NCI-H2081 (cell line): ENCODE results near the gene RYR3.
"Not testable (repeated sequence)": the region's sequence is repeated elsewhere in the genome, so short reads cannot be mapped to it uniquely, and the experiment has no call there.

Experiments
- DNase-seq, 2 experiments: peaks; one replicate each; lab custom pipeline; 2025; lab: John Stamatoyannopoulos, UW

The RYR3 gene

DNA sequence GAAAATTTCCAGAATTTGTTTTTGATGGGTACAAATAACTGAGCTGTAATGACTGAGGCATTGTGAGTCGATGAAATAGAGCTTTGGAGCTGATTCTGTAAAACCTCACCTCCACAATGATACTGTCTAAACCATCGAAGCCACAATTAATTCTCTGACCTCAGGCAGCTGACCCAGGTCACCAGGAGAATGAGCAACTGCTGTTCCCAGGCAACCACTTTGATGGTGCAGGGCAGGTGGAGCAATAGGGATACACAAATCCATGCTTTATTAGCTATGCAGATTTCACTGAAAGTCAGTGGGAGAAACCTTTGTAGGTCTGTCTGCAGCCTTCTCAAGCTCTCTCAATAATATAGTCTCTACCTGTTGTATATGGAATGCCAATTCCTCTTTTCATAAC lies 204.4 kb downstream of the RYR3 start:
- DNase-seq, result no peak

DNA sequence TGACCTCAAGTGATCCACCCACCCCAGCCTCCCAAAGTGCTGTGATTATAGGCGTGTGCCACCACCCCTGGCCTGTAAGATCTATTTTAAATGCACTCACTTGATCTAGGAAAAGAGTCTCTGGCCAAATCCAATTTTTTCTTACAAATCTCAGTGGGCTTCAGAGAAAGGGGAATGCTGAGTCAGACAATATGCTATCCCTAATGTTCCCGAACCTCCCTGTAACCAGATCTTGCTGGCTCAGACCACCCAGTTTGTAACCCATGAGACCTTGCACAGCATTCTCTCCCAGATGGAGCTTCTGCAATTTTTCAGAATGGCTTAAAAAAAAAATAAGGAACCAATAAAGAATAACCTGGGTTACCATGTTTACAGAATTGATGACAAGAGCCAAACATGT lies 205.8 kb downstream of the RYR3 start:
- no peak for DNase-seq

DNA sequence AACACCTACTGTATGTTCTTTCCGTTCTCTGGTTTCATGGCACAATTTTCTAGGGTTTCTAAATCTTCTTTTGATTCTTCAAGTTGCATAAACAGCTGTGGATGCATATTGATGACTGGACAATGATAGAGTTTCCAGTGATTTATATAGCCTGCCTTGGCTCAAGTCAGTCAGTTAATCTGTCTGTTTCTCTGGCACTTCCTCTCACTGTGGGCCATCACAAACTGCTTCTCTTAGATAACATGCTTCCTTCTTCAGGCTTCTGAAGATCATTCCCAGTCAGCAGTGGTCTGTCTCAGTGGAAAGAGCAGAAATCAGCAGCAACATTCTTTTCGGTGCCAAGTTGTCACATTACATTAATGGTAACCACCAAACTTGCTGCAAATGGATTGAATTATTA lies 207.2 kb downstream of the RYR3 start:
- DNase-seq, result no peak

DNA sequence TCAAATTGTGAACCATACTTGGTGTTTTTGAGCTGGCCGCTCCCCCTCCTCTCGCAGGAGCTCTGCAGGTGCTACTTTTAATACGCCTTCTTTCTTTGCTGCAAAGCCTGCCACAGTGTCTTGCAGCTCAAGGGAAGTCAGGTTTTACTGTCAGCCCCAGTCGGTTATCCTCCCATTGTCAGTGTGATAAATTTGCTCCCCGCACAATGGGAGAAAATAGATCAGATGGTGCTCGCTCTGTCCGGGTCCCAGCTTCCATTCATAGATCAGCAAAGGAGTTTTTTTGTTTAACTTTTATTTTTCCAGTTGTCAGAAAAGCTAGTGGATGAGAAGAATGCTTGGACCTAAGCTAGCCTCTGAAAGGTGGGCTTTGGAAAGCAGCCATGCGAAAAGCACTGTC lies 207.7 kb downstream of the RYR3 start:
- no peak for DNase-seq

DNA sequence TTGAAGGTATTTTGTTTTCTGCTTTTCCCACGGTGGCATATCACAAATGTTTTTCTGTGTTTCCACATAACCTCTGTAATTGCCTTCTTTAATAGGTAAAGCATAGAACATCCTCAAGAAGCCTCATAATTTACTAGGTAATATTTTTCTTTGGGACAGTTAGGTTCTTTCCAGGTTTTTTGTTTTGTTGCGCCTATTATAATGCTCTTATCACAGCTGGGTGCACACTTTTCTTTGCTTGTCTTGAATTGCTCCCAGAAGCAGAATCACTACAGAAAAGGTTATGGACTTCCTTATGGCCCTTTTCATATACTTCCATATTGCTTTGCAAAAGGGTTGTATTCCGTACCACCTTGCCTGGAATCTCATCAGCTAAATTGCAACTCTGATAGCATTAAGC lies 213.5 kb downstream of the RYR3 start:
- DNase-seq, result no peak

DNA sequence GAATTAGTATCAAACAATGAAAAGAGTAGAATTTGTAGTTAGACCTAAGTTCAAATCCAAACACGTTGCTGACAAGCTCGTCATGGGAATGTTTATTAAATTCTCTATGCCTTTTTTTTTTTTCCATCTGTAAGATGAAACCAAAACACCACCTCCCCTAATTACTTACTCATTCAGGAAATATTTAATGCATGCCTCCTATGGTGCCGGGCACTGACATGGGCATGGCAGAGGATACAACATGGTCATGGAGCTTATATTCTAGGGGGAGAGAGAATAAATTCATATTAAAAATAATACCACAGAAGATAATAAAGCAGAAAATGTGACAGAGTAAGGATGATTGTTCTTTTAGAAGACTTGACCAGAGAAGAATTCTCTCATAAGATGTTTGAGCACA lies 215.8 kb downstream of the RYR3 start:
- DNase-seq, result no peak

DNA sequence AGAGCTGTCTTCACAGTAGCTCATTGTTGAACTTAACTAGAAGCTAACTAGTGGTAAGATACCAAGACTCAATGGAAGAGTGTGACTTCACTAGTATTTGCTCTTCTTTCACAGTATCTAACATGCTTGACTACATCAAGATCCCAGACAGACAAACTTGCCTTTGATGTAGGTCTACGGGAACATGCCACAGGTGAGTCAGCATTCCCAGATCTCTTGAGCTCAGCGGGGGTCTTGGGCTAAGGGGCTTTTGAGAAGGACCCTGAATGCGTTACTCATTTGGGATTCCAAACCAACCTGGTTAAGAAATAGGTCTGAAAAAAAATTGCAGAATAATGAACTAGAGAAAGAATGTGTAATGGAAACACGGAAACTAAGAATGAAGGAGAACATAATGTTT lies 222.4 kb downstream of the RYR3 start:
- no peak for DNase-seq

DNA sequence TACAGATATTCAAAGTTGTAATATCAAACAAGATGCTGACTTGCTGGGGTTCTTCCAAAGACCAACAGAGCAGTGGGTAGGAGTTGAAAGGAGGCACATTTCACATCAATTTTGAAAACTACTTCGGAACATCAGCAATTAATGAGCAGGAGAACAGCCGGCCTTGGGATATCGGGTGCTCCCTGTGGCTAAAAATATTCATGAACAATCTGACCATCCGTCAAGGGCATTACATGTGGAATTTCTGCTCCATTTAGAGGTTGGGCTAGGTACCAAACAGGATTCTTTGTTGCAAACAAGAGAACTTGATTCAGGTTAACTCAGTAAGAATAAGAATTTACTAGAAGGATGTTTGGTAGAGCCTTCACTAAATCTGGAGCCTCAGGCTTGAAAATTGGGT lies 223.9 kb downstream of the RYR3 start:
- DNase-seq, result no peak

DNA sequence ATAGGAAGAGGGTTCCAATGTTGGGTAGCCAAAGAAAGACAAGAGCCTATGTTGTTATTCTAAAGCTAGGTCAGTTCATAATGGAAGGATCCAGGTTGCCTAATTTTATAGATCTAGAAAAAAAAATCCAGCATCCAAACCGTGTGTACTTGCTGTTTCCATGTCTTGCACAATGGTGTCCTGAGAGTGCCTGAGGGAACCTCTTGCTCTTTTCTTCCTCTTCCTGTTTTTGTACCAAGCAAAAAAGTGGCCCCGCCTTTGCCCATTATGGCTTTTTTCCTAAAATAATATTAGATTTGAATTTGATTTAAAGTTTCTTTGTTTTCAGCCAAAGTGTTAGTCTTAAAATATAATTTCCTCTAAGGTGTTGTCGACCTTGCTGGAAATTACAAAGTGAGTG lies 224.4 kb downstream of the RYR3 start:
- no peak for DNase-seq

DNA sequence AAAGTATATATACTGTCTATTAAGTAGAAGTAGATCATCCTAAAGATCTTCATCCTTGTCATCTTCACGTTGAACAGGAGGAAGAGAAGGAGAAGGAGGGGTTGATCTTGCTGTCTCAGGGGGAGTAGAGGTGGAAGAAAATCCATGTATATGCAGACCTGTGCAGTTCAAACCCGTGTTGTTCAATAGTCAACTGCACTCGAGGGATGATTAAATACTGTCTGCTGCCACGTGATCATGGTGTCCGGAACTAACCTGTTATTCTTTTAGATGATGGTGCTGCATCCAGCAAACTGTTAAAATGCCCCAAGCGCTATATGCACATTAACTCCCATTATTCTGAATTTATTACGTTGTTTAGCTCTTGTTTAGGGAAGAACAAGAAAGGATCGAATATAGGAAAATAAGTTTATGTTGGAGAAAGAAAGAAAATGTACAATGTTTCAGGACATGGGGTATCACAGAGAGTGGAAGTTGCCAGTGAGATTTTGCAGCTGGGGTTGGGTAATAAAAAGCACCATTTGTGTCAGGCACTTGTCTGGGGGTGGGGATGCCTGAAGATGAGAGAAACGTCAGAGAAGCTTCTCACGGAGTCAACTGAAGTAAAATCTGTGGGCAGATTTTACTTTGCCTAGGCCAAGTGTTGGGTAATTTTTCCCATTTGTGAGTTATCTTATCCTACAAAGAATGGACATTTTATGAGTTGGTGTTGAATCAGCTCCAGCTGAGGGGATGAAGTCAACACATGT lies 229.2 kb downstream of the RYR3 start:
- DNase-seq, result no peak

DNA sequence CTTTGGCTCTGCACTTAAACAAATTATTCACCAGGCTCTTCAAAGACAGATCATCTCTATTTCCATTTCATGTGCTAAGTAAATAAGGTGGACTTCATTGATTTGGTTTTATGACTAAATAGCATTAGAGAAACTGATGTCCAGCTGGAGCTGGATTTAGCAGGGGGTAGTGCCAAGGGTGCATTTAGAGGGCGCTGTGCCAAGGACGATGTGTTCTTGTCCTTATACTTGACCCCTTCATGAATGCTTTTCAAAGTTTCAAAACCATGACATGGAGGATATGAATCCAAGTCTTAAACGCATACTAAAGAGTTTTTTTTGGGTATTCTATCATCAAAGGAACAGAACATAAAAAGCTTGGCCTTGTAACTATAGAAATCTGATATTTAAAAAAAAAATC lies 233.2 kb downstream of the RYR3 start:
- no peak for DNase-seq

DNA sequence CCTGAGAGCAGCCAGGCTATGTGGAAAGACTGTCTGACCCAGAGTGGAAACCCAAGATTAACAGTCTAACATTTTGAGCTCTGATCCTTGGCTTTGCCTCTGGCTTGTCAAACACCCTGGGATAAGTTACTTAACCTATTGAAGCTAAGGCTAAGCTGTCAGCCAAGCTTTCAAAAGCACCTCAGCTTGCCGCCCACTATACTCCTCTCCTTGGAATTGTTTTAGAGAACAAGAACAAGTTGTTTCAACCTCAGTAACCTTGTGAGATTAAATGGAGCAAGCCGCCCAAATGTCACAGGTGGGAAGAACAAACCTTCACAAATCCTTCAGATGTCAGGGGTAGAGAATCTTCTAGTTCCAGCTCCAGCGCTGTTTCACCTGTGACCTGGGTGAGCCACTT lies 235.1 kb downstream of the RYR3 start:
- no peak for DNase-seq

DNA sequence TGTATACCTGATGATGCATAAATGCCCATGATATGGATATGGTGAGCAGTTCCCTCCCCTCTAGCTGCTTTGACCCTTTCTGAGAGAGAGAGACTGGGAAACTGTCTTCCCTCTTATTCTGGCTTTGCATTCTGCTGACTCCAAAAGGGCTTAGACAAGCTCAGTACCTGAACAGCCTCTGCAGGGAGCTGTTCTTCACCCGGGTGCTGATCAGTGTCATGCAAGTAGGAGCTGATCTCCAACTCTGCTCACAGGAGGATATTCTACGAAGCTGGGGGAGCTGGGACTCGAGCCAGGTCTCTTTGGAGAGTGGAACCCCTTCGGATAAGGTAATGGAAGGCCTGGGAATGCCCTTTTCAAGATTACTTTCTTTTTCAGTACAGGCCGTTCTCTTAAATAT lies 237.1 kb downstream of the RYR3 start:
- no peak for DNase-seq

DNA sequence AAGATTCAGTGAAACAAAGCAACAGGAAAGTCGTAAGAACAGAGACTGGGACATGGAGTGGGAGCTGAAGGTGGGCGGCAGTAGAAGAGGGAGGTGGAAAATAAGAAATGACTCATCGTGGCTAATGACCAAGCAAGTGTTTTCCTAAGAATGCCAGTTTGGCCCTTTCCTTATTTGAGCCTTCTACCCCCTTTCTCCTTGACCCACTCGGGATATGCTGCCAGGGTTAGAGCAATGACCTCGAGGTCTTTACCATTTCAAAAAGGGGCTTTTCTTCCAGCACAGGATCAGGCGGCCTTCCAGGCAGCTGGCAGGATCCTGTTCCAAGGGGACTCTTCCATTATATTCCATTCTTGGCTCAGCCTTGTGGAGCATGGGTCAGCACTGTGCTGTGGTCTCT lies 241.1 kb downstream of the RYR3 start:
- DNase-seq, result no peak

DNA sequence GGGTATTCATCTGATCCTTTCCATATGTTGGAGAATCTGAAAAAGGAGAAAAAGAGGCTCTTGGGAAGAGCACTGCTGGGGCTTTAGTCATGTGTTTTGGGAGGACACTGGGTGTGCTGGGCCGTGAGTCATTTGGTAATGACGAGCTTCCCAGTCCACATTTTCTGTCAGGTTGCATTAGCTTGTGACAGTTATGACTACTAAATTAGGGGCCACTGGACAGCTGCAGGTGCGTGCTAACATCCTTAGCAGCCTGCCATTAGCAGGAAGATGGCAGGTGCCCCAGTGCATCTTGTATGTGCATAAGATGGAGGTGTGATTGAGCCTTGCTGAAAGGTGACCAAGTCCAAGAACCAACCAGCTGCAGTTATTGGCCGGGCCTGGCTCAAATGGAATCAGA lies 242.4 kb downstream of the RYR3 start:
- no peak for DNase-seq

DNA sequence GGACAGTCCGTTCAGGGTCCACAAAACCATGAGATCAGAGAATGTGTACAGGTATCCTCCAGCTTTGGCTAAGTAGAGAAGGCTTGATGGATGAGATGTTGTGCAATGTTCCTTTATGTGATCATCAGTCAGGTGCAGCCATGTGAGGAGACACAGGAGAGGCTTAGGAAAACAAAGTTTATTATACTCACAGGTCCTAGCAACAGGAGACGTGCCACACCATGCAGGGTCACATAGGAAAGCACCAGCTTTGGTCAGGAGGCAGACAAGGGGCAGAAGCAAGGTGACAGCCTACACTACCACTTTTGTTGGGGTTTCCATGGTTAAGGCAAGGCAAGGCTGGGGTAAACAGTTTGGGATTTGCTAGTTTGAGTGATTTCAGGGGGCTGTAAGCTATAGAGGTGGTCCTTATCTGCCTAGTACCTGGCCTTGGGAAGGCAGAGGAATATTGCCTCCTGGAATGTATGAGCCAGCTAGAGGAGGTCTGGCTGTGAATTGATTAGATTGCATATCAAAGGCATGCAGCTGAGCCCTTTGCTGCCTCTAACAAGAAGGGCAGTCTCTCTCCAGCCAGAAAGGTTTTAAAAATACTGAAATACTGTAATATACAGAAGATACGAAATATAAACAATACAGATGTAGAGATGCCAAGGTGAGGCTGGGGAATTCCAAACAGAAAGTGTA lies 248.6 kb downstream of the RYR3 start:
- no peak for DNase-seq

DNA sequence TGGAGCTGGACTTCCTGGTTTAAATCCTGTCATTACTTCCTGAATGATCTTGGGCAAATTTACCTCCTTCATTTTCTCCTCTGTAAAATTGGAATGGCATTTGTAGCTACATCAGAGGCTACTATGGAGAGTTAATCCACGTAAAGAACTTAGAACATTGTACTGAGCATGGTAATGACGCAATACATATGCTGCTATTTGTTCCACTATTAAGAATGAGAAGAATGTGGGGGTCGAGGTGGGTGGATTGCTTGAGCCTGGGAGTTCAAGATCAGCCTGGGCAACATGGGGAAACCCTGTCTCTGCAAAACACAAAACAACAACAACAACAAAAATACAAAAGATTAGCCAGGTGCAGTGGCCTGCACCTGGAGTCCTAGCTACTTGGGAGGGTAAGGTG lies 250.6 kb downstream of the RYR3 start:
- no peak for DNase-seq

DNA sequence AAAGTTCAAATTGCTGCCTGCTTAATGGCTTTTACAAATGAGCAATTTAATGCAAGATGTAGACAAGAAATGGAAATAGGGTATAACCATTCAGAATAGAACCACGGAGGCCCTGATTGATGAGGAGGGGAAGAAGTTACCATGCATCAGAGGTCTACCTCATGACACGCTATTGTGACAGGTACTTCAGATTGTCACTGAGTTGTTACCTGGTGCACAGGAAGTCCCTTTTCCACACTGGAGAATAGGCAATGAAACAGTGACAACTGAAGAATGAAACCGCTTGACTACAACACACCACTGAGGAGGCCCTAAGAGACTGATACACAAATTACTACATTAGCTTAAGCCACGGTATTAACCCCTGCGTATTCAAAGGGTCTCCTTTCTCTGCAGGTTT lies 251.2 kb downstream of the RYR3 start:
- DNase-seq, result no peak

DNA sequence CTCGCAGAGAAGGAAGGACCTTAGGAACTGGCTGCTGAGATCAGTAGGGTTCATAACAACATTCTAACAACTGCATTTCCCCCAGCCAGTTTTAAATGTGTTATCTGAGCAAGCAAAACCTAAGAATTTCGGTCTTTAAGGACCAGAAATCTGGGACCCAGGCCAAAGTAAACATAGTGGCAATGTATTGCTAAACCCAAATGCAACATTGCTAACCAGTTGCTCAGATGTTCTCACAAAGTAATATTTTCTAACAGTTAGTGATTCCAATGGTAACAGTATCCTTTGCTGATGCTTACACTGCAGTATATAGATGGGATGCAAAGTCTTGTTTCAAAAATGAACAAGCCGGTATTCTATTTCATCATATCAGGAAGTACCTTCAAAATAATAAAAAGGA lies 254.3 kb downstream of the RYR3 start:
- DNase-seq, result peak in 1 of 2 experiments; percentile 3

DNA sequence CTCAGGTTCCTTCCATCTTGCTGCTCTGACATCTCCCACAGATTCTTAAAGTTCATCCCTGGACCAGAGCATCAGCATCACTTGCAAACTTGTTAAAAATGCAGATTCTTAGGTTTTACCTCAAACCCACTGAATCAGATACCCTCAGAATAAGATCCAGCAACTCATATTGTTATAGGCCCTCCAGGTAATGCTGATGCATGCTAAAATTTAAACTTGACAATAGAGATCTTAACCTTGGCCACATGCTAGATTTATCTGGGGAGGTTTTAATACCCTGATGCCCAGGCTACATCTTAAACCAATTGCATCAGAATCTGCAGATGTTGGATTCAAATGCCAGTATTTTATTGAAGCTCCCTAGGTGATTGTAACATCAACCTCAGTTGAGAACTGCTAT lies 256.9 kb downstream of the RYR3 start:
- no peak for DNase-seq

DNA sequence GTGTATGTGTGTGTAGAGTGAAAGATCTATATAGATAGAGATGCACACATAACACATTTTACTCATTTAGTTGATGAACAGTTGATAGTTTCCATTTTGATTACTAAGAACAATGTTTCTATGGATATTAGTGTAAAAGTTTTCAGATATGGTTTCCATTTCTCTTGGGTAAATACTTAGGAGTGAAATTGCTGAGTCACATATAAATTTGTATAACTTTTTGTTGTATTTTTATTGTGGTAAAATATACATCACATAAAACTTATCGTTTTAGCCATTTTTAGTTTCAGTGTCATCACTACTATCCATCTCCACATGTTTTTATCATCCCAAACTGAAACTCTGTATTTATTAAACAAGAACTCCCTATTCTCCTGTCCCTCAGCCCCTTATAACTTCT lies 258.3 kb downstream of the RYR3 start:
- DNase-seq, result no peak

DNA sequence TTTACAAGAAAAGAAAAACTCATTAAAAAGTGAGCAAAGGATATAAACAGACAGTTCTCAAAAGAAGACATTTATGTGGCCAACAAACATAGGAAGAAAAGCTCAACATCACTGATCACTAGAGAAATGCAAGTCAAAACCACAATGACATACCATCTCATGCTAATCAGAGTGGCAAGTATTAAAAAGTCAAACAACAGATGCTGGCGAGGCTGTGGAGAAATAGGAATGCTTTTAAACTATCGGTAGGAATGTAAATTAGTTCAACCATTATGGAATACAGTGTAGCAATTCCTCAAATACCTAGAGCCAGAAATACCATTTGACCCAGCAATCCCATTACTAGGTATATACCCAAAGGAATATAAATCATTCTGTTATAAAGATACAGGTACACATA lies 267.1 kb downstream of the RYR3 start:
- not testable (repeated sequence) for DNase-seq

DNA sequence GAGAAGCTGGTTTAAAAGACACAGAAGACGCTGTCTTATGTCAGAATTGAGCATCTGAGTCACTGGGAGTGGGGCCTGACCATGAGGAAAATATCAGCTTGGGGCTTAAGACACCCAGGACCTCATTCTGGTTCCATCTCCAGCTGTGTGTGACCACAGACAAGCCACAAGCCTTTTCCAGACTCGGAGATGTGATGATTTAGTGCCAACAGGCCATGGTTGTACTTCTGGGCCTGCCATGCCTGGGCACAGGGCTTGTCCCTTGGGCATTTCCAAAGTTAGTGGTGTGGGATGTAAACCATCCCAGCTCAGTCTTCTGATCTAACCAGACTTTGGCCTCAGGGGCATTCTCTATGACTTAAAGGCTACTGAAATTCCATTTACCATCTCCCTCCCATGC lies 269.8 kb downstream of the RYR3 start:
- no peak for DNase-seq

DNA sequence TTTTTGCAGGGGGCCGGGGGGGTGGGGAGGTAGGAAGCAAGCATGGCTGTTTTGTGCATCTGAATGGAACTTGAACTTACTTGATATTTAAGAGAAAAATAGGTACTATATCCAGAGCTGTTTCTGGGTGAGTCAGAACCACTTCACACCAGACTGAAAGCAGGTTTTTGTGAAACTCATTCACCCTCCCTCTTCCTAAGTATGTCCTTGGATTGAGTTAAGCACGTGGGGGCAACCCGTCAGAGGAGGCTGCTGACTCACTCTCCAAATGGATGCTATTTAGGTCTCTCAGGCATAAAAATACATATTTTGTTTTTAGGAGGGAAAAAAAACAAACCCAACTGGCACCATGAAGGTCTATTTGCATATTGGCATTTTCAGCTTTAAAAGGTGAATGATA lies 270.3 kb downstream of the RYR3 start:
- no peak for DNase-seq
